Measurements from ENCODE around the gene ACOT13.
"Not testable (repeated sequence)": the region's sequence is repeated elsewhere in the genome, so short reads cannot be mapped to it uniquely, and the experiment has no call there.

The ACOT13 gene

DNA sequence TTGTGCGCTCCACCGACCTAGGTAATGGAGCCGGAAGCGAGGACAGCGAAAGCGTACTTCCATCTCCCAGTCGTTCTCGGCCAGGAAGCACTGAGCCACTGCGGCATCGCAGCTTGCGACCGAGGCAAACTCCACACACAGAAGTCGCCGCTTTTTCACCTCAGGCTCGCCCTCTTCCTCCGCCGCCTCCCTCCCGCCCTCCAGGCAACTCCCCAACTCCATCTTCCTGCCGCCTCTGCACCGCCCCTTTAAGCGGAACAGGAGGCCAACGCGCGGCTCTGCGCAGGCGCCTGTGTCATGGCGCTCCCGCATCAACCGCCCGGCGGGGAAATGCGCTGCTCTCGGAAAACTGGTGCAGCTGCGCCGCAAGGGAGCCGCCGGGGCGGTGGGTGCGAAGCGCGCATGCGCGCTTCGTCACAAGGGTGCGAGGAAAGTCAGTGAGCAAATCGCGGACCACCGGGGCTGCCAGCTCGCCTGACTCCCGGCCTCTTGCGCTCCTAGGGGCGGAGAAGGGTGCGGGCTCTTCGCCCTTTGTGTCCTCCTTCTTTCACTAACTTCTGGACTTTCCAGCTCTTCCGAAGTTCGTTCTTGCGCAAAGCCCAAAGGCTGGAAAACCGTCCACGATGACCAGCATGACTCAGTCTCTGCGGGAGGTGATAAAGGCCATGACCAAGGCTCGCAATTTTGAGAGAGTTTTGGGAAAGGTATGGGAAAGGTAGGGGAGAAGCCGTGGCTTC lies at the start of gene ACOT13, which contains the start of gene TDP2:
TSS of gene ACOT13 (plus strand) at position 437 of the 737 bp plus-strand sequence. CDS start at position 624, 187 bp downstream.
TSS of gene TDP2 (minus strand) at position 259 of the 737 bp plus-strand sequence. CDS start at position 222, 37 bp downstream.
- DNase-seq (ENCODE audit: low read depth in 1 of 2, low spot score in 1 of 2) = peak; percentile 88 to 94

DNA sequence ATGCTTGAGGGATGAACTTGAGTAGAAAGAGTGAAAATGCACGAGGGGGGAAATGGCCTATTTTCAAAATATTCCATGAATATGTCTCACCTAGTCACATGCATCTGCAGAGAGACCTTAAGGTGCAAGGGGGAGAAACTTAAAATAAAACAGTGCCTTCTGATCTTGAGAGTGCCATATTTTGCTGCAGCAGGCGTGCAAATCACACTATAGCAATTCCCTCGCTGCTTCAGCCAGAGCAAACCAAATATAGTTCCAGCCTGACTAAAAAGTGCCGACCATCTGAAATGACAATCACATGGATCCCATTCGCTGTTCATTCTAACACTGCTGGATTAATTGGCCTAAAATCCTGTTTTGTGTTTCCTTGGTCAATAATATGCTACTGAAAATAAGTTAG lies 47.2 kb upstream of the ACOT13 start:
- DNase-seq (ENCODE audit: low read depth in 1 of 2, low spot score in 1 of 2) = no peak

DNA sequence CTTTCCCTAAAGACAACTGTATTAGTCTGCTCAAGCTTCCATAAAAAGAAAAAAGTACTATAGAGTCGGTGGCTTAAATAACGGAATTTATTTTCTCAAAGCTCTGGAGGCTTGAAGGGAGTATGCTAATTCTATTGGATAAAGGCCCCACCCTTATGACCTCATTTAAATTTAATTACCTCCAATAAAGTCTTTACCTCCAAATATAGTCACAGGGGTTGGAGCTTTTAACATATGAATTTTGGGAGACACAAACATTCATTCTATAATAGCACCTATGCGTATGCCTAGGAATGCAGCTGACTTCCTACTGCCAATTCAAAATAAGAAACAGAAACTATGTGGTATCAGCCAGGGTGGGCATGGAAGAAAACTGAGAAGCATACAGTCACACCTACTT lies 46.2 kb upstream of the ACOT13 start:
- DNase-seq (ENCODE audit: low read depth in 1 of 2, low spot score in 1 of 2) = no peak

DNA sequence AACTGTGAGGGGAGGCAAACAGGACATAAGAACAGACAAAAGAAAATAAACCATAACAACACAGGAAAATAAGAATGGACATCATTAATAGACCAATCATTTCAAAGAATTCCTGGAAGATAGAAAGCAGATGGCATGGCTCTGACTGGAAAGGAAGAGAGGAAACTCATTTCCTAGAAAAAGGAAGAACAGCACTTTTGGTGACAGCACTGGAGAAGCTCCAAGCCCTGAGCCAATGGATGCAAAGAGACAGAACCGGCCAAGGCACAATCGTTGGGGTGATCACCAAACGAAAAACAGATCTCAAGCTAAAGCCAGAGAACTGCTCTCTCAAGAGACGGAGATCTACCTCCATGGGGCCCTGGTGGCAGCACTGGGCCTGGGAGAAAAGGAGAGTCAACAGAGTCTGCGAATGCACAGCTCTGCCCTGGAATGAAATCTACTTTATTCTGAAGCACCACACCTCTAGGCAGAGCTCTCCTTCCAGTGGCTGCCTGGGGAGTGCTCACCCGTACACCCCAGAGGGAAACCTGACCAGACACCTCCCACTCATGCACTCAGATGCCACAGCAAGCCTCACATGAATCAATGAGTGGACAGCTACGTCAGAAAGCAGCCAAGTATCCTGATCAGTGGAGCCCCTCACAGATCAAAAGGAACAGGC lies 45.1 kb upstream of the ACOT13 start:
- no peak for DNase-seq (ENCODE audit: low read depth in 1 of 2, low spot score in 1 of 2)

DNA sequence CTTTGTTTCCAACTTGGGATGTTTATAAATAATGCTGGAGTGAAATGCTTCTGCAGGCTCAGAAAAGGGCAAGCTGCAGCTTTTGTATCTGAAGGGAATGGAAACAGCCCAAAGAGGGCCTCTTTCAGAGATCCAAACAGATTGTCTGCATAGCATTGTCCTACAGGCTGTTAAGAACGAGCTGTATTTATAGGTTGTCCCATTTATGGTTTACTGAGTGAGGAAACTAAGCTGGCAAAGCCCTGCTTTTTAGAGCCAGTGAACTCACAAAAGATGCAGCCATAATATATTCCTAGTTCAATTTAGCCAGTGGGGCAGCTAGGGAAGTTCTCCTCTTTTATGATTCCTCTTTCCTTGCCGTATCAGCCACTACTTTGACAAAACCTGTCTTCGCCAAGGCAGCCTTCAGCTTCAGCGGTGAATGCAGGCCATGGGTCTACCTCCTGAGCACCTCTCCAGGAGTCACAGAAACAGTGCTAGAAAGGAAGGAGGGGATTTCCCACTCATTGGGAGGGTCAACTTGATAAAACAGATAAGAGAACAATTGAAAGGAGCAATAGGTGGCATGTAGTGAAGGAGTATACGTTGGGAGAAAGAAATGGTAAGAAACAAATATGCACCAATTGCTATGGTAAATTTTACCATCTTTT lies 35.9 kb upstream of the ACOT13 start:
- DNase-seq (ENCODE audit: low read depth in 1 of 2, low spot score in 1 of 2) = no peak

DNA sequence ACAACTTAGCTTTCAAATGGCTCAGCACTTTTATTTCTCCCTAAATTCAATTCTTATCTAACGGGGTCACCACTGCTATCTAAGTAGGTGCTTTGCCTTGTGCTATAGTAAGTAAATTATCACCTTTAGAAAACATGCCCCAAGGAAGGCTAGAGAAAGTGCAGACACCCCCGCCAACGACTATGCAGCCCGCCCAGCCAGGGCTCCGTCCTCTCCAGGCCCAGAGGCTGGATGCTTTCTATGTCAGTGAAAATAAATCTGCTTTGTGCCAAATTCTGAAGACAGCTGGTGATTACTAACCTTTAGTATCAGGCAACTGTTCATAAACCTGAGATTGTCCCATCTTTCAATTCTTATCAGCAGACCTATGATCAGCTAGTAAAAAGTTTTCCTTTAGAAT lies 35.2 kb upstream of the ACOT13 start:
- DNase-seq (ENCODE audit: low read depth in 1 of 2, low spot score in 1 of 2) = no peak

DNA sequence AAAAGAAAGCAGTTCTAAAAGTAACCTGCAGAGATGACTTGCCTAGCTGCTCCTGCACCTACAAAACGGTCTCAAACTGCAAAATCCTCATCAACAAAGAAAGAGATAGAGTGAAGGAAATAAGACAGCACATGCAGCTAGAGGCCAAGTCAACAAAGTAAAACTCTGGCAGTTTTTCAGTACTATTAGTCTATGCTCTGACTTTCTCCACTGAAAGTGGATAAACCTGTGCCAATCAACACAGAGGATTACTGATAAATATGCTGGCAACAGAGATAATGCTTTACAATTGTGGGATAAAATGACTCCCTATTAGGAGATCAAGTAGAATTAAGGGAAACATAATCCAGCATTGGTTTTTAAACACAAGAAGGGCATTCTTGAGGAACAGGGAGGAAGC lies 34.3 kb upstream of the ACOT13 start:
- no peak for DNase-seq (ENCODE audit: low read depth in 1 of 2, low spot score in 1 of 2)

DNA sequence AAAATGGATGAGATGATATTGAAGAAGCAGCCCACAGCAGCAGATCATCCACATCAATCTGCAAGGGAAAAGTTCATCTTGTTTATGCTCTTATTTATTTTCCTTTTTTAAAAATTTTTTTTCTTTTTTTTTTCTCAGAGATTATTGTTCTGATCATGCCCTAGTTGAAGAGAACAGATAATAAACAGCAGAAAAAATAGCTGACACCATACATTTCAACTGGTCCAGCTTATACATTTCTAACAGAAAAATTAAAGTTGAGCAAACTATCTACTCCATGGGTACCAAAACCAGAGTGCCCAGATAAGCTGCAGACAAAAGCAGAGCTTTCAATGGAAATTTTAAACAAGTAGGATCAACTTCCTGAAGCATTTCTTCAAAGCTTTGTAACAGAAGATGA lies 30.2 kb upstream of the ACOT13 start:
- DNase-seq (ENCODE audit: low read depth in 1 of 2, low spot score in 1 of 2) = no peak

DNA sequence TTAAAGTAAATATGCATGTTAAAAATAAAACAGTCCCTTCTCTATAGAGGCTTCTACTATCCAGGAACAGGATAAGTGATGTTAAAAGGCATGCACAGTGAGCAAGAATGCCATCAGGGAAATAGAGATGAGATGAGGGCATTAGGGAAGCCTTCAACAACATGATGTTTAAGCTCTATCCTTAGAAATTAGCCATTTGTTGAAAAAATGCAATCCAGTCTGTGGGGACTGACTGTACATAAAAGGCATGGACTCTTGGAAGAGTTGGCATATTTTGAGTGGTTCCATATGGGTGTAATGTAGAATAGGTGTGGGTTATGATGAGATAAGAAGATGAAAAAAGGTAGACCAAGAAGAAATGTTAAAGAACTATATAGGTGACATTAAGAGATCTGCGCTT lies 26.7 kb upstream of the ACOT13 start:
- no peak for DNase-seq (ENCODE audit: low read depth in 1 of 2, low spot score in 1 of 2)

DNA sequence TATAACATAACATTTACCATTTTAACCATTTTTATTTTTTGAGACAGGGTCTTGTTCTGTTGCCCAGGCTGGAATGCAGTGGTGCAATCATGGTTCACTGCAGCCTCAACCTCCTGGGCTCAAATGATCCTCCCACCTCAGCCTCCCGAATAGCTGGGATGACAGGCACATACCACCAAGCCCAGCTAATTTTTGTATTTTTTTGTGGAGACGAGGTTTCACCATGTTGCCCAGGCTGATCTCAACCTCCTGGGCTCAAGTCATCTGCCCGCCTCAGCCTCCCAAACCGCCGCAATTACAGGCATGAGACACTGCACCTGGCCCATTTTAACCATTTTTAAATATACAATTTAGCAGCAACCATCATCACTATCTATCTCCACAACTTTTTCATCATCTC lies 26.2 kb upstream of the ACOT13 start:
- DNase-seq (ENCODE audit: low read depth in 1 of 2, low spot score in 1 of 2) = not testable (repeated sequence)

DNA sequence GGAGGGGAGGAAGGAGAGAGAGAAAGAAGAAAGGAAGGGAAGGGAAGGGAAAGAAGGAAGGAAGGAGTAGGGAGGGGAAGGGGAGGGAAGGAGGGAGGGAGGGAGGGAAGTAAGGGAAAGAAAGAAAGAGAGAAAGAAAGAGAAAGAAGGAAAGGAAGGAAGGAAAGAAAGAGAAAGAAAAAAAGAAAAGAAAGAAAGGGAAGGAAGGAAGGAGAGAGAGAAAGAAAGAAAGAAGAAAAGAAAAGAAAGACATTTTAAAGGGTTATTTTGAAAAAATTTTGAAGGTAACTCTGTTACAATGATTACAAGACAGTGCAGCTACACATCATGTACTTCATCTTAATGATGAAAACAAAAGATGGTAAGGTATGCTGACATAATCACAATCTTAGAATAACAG lies 24.8 kb upstream of the ACOT13 start:
- DNase-seq (ENCODE audit: low read depth in 1 of 2, low spot score in 1 of 2) = no peak

DNA sequence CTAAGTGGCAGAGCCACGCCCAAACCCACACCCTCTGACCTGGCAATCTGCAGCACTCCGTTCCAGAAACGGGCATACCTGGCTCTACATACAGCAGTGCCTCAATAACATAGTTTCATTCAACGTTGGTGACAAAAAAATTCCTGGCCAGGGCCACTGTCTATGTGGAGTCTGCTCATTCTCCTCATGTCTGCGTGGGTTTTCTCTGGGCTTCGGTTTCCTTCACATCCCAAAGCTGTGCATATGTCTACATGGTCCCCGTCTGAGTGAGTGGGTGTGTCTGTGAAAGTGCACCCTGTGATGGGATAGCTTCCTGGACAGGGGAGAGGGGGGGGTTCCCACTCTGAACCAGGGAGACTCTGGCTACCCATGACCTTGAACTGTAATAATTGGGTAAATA lies 23.0 kb upstream of the ACOT13 start:
- no peak for DNase-seq (ENCODE audit: low read depth in 1 of 2, low spot score in 1 of 2)

DNA sequence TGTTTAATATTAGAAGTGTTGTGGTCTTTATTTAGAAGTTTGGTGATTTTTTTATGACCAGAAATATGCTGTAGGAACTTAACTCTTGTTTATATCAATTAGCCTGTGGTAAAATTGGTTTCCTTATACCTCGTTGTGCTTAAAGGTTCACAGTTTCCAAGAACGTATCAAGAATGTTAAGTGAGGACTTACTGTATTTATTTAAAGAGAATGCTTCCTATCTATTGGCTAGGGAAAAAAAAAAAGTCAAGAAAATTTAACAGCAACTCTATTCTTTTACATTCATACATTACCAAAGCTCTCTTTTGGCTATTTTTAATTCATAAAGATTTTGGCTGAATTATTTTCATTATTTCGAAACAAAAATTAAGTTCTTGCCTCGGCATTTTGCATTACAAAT lies 22.5 kb upstream of the ACOT13 start:
- DNase-seq (ENCODE audit: low read depth in 1 of 2, low spot score in 1 of 2) = no peak

DNA sequence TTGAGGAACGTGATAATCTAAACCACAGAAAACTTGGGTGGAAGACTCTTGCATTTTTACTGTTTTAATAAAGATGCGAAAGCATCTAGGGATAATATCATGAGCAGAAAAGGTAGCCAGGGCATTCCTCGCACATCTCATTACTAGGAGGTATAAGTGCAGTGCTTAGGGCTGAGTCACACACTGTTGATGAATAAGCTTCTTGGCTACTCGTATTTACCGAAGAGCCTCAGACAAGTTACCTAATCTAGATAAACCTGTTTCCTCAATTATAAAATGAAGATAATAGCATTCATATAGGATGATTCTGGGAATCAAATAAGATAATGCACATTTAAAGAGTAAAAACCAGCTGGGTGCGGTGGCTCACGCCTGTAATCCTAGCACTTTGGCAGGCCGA lies 20.1 kb upstream of the ACOT13 start:
- no peak for DNase-seq (ENCODE audit: low read depth in 1 of 2, low spot score in 1 of 2)

DNA sequence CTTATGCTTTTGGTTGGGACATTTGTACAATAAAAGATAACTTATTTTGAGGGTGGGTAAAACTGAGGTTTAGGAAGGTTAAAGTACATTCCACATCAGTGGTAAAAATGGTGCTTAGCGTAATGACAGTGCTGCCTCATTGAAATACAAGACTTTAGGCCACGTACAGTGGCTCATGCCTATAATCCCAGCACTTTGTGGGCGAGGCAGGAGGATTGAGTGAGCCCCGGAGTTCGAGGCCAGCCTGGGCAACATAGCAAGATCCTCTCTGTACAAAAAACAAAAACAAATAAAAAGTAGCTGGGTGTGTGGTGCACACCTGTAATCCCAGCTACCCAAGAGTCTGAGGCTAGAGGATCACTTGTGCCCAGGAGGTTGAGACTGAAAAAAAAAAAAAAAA lies 18.6 kb upstream of the ACOT13 start:
- no peak for DNase-seq (ENCODE audit: low read depth in 1 of 2, low spot score in 1 of 2)

DNA sequence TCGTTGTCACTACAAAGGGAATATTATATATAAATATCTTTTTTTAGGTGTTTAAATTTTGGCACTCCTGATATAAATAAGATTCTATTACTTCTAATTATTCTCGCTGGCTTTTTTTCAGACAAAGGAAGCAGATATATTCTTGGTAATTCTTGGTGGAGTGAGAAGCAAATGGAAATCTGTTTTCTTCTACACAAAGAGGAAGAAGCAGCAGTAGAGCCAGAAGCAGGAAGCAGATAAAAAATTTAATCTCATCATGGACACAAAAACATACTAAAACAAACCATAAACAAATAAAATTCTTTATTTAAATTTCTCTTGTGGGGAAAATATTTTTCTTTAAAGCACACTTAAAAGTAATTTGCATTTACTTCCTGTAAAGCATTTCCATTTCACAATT lies 17.2 kb upstream of the ACOT13 start:
- no peak for DNase-seq (ENCODE audit: low read depth in 1 of 2, low spot score in 1 of 2)

DNA sequence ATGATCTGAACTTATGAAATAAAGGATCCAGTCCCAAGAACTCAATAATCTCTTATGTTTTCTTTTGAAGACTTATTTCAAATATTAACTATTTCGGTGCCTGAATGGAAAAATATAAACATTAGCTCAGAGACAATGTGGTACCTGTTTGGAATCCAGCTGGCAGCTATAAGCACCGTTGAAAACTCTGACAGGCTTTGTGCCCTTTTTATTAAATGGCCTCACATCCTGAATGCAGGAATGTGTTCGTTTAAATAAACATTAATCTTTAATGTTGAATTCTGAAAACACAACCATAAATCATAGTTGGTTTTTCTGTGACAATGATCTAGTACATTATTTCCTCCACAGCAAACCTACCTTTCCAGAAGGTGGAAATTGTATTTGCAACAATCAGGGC lies 16.5 kb upstream of the ACOT13 start:
- no peak for DNase-seq (ENCODE audit: low read depth in 1 of 2, low spot score in 1 of 2)

DNA sequence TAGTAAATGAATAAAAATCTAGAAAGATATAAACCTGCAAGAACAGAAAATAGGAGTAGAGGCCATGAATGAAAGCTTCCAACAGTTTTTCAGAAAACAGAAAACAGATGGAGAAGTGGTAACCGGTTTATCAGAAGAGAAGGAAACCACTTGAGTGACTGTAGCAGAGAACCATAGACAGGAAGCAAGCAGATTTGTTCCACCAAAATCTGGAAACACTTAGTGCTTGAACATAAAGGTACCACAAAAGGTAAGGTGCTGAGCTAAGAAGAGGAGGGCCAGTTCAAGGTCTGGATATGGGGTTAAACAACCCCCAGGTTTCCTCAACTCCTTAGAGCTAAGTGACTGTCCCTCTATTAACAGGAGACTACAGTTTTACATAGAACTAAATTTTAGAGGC lies 11.7 kb upstream of the ACOT13 start:
- no peak for DNase-seq (ENCODE audit: low read depth in 1 of 2, low spot score in 1 of 2)

DNA sequence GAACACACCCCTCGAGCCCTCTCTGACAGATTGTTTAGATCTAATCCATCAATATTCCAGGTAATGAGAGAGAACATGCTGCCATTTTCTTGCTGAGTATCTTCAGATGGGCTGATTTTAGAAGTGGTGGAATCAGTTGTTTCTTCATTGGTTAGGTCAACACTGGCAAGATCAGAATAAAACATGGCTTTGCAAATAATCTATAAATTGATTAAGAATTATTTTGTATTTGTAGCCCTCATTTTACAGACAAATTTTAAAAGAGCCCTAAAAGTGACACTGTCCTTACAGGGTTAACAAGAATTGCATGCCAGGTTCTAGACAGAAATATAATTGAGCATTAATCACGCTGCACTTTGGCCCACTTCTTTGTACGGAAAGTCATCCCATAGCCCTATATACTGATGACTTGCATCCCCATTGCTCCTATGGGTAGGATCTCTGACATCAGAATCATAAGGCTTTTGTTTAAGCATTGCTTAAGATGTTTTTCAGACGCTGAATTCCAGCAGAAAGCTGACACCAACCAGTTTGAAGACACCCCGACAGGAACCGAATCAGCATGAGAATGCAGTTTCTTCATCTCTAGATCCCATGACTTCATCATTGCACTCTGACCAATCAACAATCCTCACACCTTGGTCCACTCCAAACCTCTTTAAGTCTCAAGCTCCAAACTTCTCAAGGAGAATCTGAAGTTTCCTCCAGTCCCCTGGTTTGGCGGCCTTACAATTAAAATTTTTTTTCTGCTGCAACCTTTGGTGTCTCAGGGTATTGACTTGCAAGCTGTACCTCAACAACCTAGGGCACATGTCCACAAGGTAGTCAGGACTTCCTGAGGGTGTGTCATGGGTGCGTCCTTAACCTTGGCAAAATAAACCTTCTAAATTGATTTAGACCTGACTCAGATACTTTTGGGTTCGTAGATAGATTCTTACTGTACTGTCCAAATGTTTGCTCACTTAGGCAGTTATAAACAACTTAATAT lies 8.0 kb upstream of the ACOT13 start:
- no peak for DNase-seq (ENCODE audit: low read depth in 1 of 2, low spot score in 1 of 2)

DNA sequence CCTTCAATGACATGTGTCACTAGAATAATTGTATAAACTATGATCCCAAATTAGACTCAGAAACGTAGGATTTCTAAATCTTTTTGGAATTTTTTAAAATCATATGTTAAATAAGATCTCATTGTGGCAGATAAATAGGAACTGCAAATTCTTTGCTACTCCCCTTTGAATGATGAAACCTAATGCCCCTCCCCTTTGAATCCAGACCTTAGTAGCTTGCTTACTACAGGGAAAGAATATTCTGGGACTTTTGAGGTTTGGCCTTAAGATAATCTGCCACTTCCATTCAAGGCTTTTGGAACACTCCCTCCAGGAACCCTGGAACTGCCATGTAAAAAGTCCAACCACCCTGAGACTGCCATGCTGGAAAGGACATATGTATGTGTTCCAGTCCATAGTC lies 7.3 kb upstream of the ACOT13 start:
- no peak for DNase-seq (ENCODE audit: low read depth in 1 of 2, low spot score in 1 of 2)

DNA sequence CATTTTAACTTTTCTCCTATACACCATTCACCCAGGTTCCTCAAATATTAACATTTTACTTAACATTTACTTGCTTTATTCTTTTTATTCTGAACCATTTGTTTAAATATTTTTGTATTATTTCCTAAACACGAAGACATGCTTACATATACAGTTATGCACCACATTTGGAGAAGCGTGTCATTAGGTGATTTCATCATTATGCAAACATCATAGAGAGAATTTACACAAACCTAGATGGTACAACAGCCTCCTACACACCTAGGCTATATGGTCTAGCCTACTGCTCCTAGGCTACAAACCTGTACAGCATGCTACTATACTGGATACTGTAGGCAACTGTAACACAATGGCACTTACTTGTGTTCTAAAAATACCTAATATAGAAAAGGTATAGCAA lies 6.8 kb upstream of the ACOT13 start:
- DNase-seq (ENCODE audit: low read depth in 1 of 2, low spot score in 1 of 2) = no peak

Data from activated T-helper 1 cell treated with anti-CD3 and anti-CD28 coated beads, Interleukin-2, amount 50 U/mL, for 16 hours (primary cell).